Endothelial cell of umbilical vein (primary cell): ENCODE data around the gene TMEM233. TPM values are rescaled to one million over a fixed set of nuclear protein-coding genes. Genes with fewer than 3 reads are reported as not detected.

Experiments used
- BruUV-seq: library from RNA; stranded (reverse); fragments of 400-500 nt; replicated peaks from 2 replicates; lab custom pipeline; 2021; lab: Mats Ljungman, UMichigan
- CTCF ChIA-PET: fragments of 300-600, 350-600 bp; sonication (Branson Sonifier 250); formaldehyde crosslinking; loops from one replicate; lab custom pipeline; 2021; ENCODE audit warnings: antibody characterized with exemption, inconsistent platforms; lab: Charles Lee
- POLR2A ChIA-PET: fragments of 300-600, 350-600 bp; sonication (Branson Sonifier 250); formaldehyde crosslinking; loops from one replicate; lab custom pipeline; 2021; ENCODE audit warnings: antibody characterized with exemption, inconsistent platforms; lab: Charles Lee
- DNase-seq: peaks from one replicate; pipeline ENCODE4 v3.0.0-alpha.2; 2011; ENCODE audit warnings: low read depth, low spot score
- FAIRE-seq: peaks from 2 replicates; lab custom pipeline; 2011; peaks lifted over from hg19 to GRCh38; lab: Jason Lieb, UNC
- H2AFZ ChIP-seq: 2 replicates; pipeline ENCODE4 v1.6.0; 2012; ENCODE audit warnings: low read depth, low read length, control low read depth, inconsistent platforms
- H3K27ac ChIP-seq: 2 replicates; pipeline ENCODE4 v1.5.1; 2011; ENCODE audit warnings: low read depth, mild to moderate bottlenecking, control low read depth, low read length, moderate library complexity; ENCODE audit not compliant: insufficient read depth
- H3K27me3 ChIP-seq, 2 experiments: 2 replicates each; pipeline versions ENCODE4 v1.6.0 to v1.6.1; 2011; ENCODE audit warnings: low read length in 2 of 2, mixed read lengths in 1 of 2; ENCODE audit not compliant: control insufficient read depth in 2 of 2, insufficient read depth in 2 of 2
- H3K36me3 ChIP-seq, 2 experiments: 2 replicates in 1 of 2; 3 replicates in 1 of 2; pipeline ENCODE4 v1.5.1; 2011; ENCODE audit warnings: low read length in 2 of 2, mild to moderate bottlenecking in 1 of 2, moderate library complexity in 1 of 2; ENCODE audit not compliant: control insufficient read depth in 2 of 2, insufficient read depth in 2 of 2; ENCODE audit errors: extremely low read depth in 1 of 2
- H3K4me1 ChIP-seq: 3 replicates; pipeline ENCODE4 v1.5.1; 2011; ENCODE audit warnings: mild to moderate bottlenecking, low read length; ENCODE audit not compliant: control insufficient read depth, insufficient read depth; ENCODE audit errors: extremely low read depth
- H3K4me2 ChIP-seq: 2 replicates; pipeline ENCODE4 v1.6.1; 2011; ENCODE audit warnings: low read length, control low read depth, mixed read lengths; ENCODE audit not compliant: insufficient read depth
- H3K4me3 ChIP-seq, 3 experiments: fragments of 200-600 bp in 1 of 3; sonication (generic), shearing (Covaris generic) in 1 of 3; replicated peaks in 1 of 3; 2 replicates each; pipeline ENCODE4 v1.5.1; 2011 to 2016; ENCODE audit warnings: control low read depth in 3 of 3, low read length in 3 of 3, mild to moderate bottlenecking in 2 of 3, inconsistent platforms in 1 of 3, low read depth in 1 of 3, moderate library complexity in 1 of 3; ENCODE audit not compliant: insufficient read depth in 1 of 3
- H3K79me2 ChIP-seq: 2 replicates; pipeline ENCODE4 v1.6.0; 2012; ENCODE audit warnings: low read length, inconsistent platforms; ENCODE audit not compliant: control insufficient read depth, insufficient read depth
- H3K9ac ChIP-seq: replicated peaks from 2 replicates; pipeline ENCODE3; 2011; ENCODE audit warnings: low read length, control low read depth; ENCODE audit not compliant: insufficient read depth; ENCODE audit errors: extremely low read depth
- H3K9me1 ChIP-seq: replicated peaks from 3 replicates; pipeline ENCODE4 v1.6.0; 2011; ENCODE audit warnings: mild to moderate bottlenecking, low read length; ENCODE audit not compliant: control insufficient read depth, insufficient read depth; ENCODE audit errors: extremely low read depth
- H3K9me3 ChIP-seq: replicated peaks from 2 replicates; pipeline ENCODE4 v1.5.1; 2012; ENCODE audit warnings: low read length, inconsistent platforms; ENCODE audit not compliant: control insufficient read depth, insufficient read depth
- H4K20me1 ChIP-seq: replicated peaks from 2 replicates; pipeline ENCODE3; 2011; ENCODE audit warnings: mild to moderate bottlenecking, low read length; ENCODE audit not compliant: control insufficient read depth, insufficient read depth; ENCODE audit errors: extremely low read depth
- EZH2 ChIP-seq: IDR thresholded peaks from 2 replicates; pipeline ENCODE4 v1.6.1; 2012; ENCODE audit warnings: borderline replicate concordance, low read depth, mild to moderate bottlenecking, moderate library complexity, low read length, inconsistent platforms; ENCODE audit not compliant: severe bottlenecking
- FOS ChIP-seq: IDR thresholded peaks from 2 replicates; pipeline ENCODE4 v1.6.1; 2011; ENCODE audit warnings: mild to moderate bottlenecking, low read length, moderate library complexity, borderline replicate concordance; ENCODE audit not compliant: insufficient read depth
- GATA2 ChIP-seq: IDR thresholded peaks from 2 replicates; pipeline ENCODE4 v1.7.0; 2011; ENCODE audit warnings: low read depth, mild to moderate bottlenecking, moderate library complexity, mixed read lengths, low read length; ENCODE audit not compliant: insufficient read length, insufficient read depth
- JUN ChIP-seq: IDR thresholded peaks from 2 replicates; pipeline ENCODE4 v1.6.1; 2011; ENCODE audit warnings: borderline replicate concordance, low read depth; ENCODE audit not compliant: insufficient read length, insufficient read depth
- MYC ChIP-seq: IDR thresholded peaks from one replicate; pipeline ENCODE4 v1.6.1; 2011; ENCODE audit warnings: mild to moderate bottlenecking, low read depth, low read length
- POLR2A ChIP-seq: IDR thresholded peaks from 2 replicates; pipeline ENCODE4 v1.6.1; 2012; ENCODE audit warnings: low read depth, mild to moderate bottlenecking, control low read depth, low read length
- POLR2AphosphoS5 ChIP-seq: IDR thresholded peaks from 2 replicates; pipeline ENCODE4 v1.6.1; 2012; ENCODE audit warnings: low read depth, mild to moderate bottlenecking, control low read depth, low read length, moderate library complexity; ENCODE audit not compliant: insufficient read depth
- dilution Hi-C: fragments of 300-500 bp; cut with MboI; formaldehyde crosslinking; loops from one replicate; pipeline ENCODE4 v1.15.0; 2019; ENCODE audit warnings: low sequenced_read_pairs; ENCODE audit not compliant: extremely low pct_ligation_motif_present
- intact Hi-C: fragments of 100-400 bp; cut with micrococcal nuclease; formaldehyde crosslinking; loops from one replicate; pipeline ENCODE4 v1.10.0; 2022
- polyA plus RNA-seq, 4 experiments: library from polyadenylated mRNA; depleted of rRNA in 3 of 4; stranded (reverse) in 3 of 4; unstranded in 1 of 4; fragments of >200 nt; gene quantifications; 2 replicates each; pipeline versions ENCODE4 v1.2.1 to v1.2.3, GENCODE V29; 2011 to 2012; ENCODE audit warnings: missing spikeins in 1 of 4
- total RNA-seq: library from RNA; stranded (reverse); gene quantifications from 2 replicates; pipeline ENCODE4 v1.2.3, GENCODE V29; 2021
- TF ChIP-seq, protein P1 (sequence below): IDR thresholded peaks from 2 replicates; pipeline ENCODE4 v1.6.1; 2011; ENCODE audit not compliant: insufficient read depth, insufficient read length
- TF ChIP-seq, protein P2 (sequence below), 2 donors: IDR thresholded peaks; 1 replicate in 1 of 2; 2 replicates in 1 of 2; pipeline ENCODE4 v1.5.1; 2011; ENCODE audit warnings: low read length in 2 of 2, mild to moderate bottlenecking in 2 of 2, moderate library complexity in 2 of 2, control low read depth in 1 of 2, inconsistent platforms in 1 of 2, low read depth in 1 of 2; ENCODE audit not compliant: insufficient read depth in 1 of 2; ENCODE audit errors: extremely low read depth in 1 of 2

The TMEM233 gene
- total and polyA plus RNA-seq, 2 donors (not counting 3 experiments of a cell fraction or from before 2014, with no cell fraction given), result 0.01 TPM; not detected in 1

DNA sequence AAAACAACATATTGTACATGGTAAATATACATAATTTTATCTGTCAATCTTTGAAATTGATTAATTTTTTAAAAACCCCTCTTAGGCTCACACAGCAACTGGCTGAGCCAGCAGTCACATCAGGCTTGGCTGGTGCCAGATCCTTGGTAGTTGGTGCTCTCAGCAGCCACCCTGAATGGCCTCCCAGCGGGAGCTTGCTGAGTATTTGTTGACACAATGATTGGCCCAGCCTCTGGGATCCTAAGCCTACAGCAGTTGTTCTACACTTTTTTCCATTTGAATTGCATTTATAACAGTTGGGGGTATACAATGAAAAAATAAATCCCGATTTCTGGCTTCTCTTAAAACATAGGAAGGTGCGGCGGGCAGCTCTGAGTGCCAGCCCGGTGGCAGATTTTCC, 85.5 kb downstream of the TMEM233 start:
- Histone ChIP-seq H3K9me1 (no peaks in the 10 kb centered on the region), H3K4me3 (no peak overlapping the region), H2AFZ (no peak overlapping the region), H3K4me1 (peaks cover 8% of the 10 kb centered on the region), H3K27ac (no peak overlapping the region), H3K9me3 (no peaks in the 10 kb centered on the region), H3K4me2 (no peak overlapping the region), H3K79me2 (no peaks in the 10 kb centered on the region), H3K9ac (no peak overlapping the region), H3K36me3 (peaks cover 14 to 36% of the 10 kb centered on the region in 2 experiments), H4K20me1 (no peaks in the 10 kb centered on the region), H3K27me3 (no peaks in the 10 kb centered on the region)
- dilution Hi-C loops, result no loop called here
- ChIA-PET POLR2A (no interaction called here), CTCF (interaction anchor here (0.8 to 3.4 kb wide), 3 partner anchors 101 to 125 kb away, joined by 3 to 12 read pairs (median 12); no protein-coding TSS in a partner anchor)
- TF ChIP-seq POLR2A (no peak), FOS (no peak), GATA2 (no peak), POLR2AphosphoS5 (no peak), JUN (no peak), MYC (no peak), EZH2 (no peak)
- TF ChIP-seq, protein P1, sequence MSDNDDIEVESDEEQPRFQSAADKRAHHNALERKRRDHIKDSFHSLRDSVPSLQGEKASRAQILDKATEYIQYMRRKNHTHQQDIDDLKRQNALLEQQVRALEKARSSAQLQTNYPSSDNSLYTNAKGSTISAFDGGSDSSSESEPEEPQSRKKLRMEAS, result no peak
- TF ChIP-seq, protein P2, sequence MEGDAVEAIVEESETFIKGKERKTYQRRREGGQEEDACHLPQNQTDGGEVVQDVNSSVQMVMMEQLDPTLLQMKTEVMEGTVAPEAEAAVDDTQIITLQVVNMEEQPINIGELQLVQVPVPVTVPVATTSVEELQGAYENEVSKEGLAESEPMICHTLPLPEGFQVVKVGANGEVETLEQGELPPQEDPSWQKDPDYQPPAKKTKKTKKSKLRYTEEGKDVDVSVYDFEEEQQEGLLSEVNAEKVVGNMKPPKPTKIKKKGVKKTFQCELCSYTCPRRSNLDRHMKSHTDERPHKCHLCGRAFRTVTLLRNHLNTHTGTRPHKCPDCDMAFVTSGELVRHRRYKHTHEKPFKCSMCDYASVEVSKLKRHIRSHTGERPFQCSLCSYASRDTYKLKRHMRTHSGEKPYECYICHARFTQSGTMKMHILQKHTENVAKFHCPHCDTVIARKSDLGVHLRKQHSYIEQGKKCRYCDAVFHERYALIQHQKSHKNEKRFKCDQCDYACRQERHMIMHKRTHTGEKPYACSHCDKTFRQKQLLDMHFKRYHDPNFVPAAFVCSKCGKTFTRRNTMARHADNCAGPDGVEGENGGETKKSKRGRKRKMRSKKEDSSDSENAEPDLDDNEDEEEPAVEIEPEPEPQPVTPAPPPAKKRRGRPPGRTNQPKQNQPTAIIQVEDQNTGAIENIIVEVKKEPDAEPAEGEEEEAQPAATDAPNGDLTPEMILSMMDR (IDR thresholded peaks at IDR 0.05; ENCODE audit: extremely low read depth in 1 of 2, insufficient read depth in 1 of 2, low read depth in 1 of 2, low read length in 2 of 2), result no peak
- DNase-seq (no peak), FAIRE-seq (no peak)
- no TSS peak for BruUV-seq
- intact Hi-C loops, result no loop called here
